Mesenchymal stem cell (in vitro differentiated cells and primary cell): ENCODE data around the gene CSRNP3.

Experiments
- DNase-seq: peaks from one replicate; pipeline ENCODE4 v3.0.0-alpha.2; 2013
- H2AFZ ChIP-seq: one replicate; pipeline ENCODE4 v1.6.1; 2013; ENCODE audit warnings: low read depth, mild to moderate bottlenecking, control low read depth, inconsistent platforms, low read length, moderate library complexity
- H2AK5ac ChIP-seq: 2 replicates; pipeline ENCODE4 v1.6.1; 2013; ENCODE audit warnings: low read length, moderate library complexity, mild to moderate bottlenecking, inconsistent platforms; ENCODE audit not compliant: severe bottlenecking
- H2BK120ac ChIP-seq: one replicate; pipeline ENCODE4 v1.6.1; 2013; ENCODE audit warnings: low read depth, mild to moderate bottlenecking, inconsistent platforms, low read length, moderate library complexity
- H2BK12ac ChIP-seq, 2 experiments: one replicate each; pipeline ENCODE4 v1.6.1; 2013; ENCODE audit warnings: inconsistent platforms in 2 of 2, low read length in 2 of 2, mild to moderate bottlenecking in 2 of 2, moderate library complexity in 2 of 2, control low read depth in 1 of 2
- H2BK15ac ChIP-seq: one replicate; pipeline ENCODE4 v1.6.1; 2013; ENCODE audit warnings: mild to moderate bottlenecking, low read depth, inconsistent platforms; ENCODE audit not compliant: poor library complexity, severe bottlenecking
- H2BK5ac ChIP-seq: 2 replicates; pipeline ENCODE4 v1.6.1; 2013; ENCODE audit warnings: low read depth, mild to moderate bottlenecking, low read length, control low read depth, inconsistent platforms; ENCODE audit not compliant: poor library complexity, severe bottlenecking
- H3K14ac ChIP-seq, 2 experiments: one replicate each; pipeline ENCODE4 v1.6.1; 2013; ENCODE audit warnings: inconsistent platforms in 2 of 2, low read length in 2 of 2, control low read depth in 1 of 2, mild to moderate bottlenecking in 1 of 2, moderate library complexity in 1 of 2
- H3K18ac ChIP-seq, 2 experiments: one replicate each; pipeline ENCODE4 v1.6.1; 2013; ENCODE audit warnings: inconsistent platforms in 2 of 2, low read length in 2 of 2, control low read depth in 1 of 2, low read depth in 1 of 2, mild to moderate bottlenecking in 1 of 2
- H3K23ac ChIP-seq, 2 experiments: one replicate each; pipeline ENCODE4 v1.6.1; 2013; ENCODE audit warnings: inconsistent platforms in 2 of 2, low read length in 2 of 2, mild to moderate bottlenecking in 2 of 2, moderate library complexity in 2 of 2, control low read depth in 1 of 2
- H3K27ac ChIP-seq: 2 replicates; pipeline ENCODE4 v1.5.1; 2013; ENCODE audit warnings: mild to moderate bottlenecking, moderate library complexity, low read length, control low read depth, inconsistent platforms; ENCODE audit not compliant: poor library complexity, severe bottlenecking
- H3K27me3 ChIP-seq, 2 experiments: 2 replicates each; pipeline versions ENCODE4 v1.6.1 to v1.7.0; 2013; ENCODE audit warnings: low read length in 2 of 2, mild to moderate bottlenecking in 2 of 2, moderate library complexity in 2 of 2, control low read depth in 1 of 2, inconsistent platforms in 1 of 2; ENCODE audit not compliant: control insufficient read depth in 1 of 2, insufficient read depth in 1 of 2
- H3K36me3 ChIP-seq, 2 experiments: 2 replicates each; pipeline versions ENCODE4 v1.6.1 to v1.7.0; 2013; ENCODE audit warnings: low read length in 2 of 2, control low read depth in 1 of 2, inconsistent platforms in 1 of 2, low read depth in 1 of 2, mild to moderate bottlenecking in 1 of 2; ENCODE audit not compliant: insufficient read depth in 2 of 2, control insufficient read depth in 1 of 2
- H3K4ac ChIP-seq, 2 experiments: one replicate each; pipeline ENCODE4 v1.6.1; 2013; ENCODE audit warnings: inconsistent platforms in 2 of 2, low read length in 2 of 2, mild to moderate bottlenecking in 2 of 2, moderate library complexity in 2 of 2, control low read depth in 1 of 2, low read depth in 1 of 2
- H3K4me1 ChIP-seq: 2 replicates; pipeline ENCODE4 v1.6.1; 2013; ENCODE audit warnings: low read depth, low read length, control low read depth; ENCODE audit not compliant: control insufficient read depth, insufficient read depth
- H3K4me2 ChIP-seq: 2 replicates; pipeline ENCODE4 v1.6.1; 2013; ENCODE audit warnings: low read length, mild to moderate bottlenecking, inconsistent platforms; ENCODE audit not compliant: poor library complexity, severe bottlenecking
- H3K4me3 ChIP-seq, 2 experiments: 2 replicates each; pipeline versions ENCODE4 v1.5.1 to v1.7.0; 2013; ENCODE audit warnings: low read length in 2 of 2, mild to moderate bottlenecking in 2 of 2, control low read depth in 1 of 2, low read depth in 1 of 2; ENCODE audit not compliant: insufficient read depth in 1 of 2
- H3K79me1 ChIP-seq: replicated peaks from 2 replicates; pipeline ENCODE4 v1.6.1; 2013; ENCODE audit warnings: mild to moderate bottlenecking, control low read depth, low read length, inconsistent platforms; ENCODE audit not compliant: poor library complexity, severe bottlenecking
- H3K9ac ChIP-seq: 2 replicates; pipeline ENCODE4 v1.7.0; 2013; ENCODE audit warnings: mild to moderate bottlenecking, low read length, moderate library complexity
- H3K9me3 ChIP-seq: 2 replicates; pipeline ENCODE4 v1.7.0; 2013; ENCODE audit warnings: mild to moderate bottlenecking, low read length; ENCODE audit not compliant: control insufficient read depth
- H4K8ac ChIP-seq: one replicate; pipeline ENCODE4 v1.6.1; 2013; ENCODE audit warnings: inconsistent platforms, mild to moderate bottlenecking, low read length, moderate library complexity
- H4K91ac ChIP-seq: one replicate; pipeline ENCODE4 v1.6.1; 2013; ENCODE audit warnings: mild to moderate bottlenecking, low read length, inconsistent platforms

Gene CSRNP3

GRCh38 chr2:165720511-165720910 lies 251.0 kb downstream of the CSRNP3 start:
- Histone ChIP-seq H2AFZ (no peak overlapping the region), H3K4me3 (no peak overlapping the region), H3K4ac (no peak overlapping the region), H2BK120ac (no peak overlapping the region), H3K27me3 (no peaks in the 10 kb centered on the region), H4K8ac (no peak overlapping the region), H3K27ac (no peak overlapping the region), H3K9me3 (no peaks in the 10 kb centered on the region), H2BK15ac (no peak overlapping the region), H4K91ac (no peak overlapping the region), H3K4me1 (no peaks in the 10 kb centered on the region), H3K23ac (no peak overlapping the region), H3K18ac (peak overlapping the region in 1 of 2 experiments; percentile 29), H3K4me2 (no peak overlapping the region), H3K36me3 (no peaks in the 10 kb centered on the region), H2AK5ac (no peak overlapping the region), H3K14ac (no peak overlapping the region), H2BK12ac (no peak overlapping the region), H3K9ac (no peak overlapping the region), H3K79me1 (no peaks in the 10 kb centered on the region), H2BK5ac (no peak overlapping the region)
- DNase-seq: peak; percentile 55

GRCh38 chr2:165725421-165725820 lies 255.9 kb downstream of the CSRNP3 start:
- Histone ChIP-seq H2AK5ac (no peak overlapping the region), H3K4me1 (no peaks in the 10 kb centered on the region), H2BK15ac (no peak overlapping the region), H3K4ac (no peak overlapping the region), H3K4me2 (no peak overlapping the region), H4K91ac (no peak overlapping the region), H2BK12ac (no peak overlapping the region), H2BK5ac (no peak overlapping the region), H4K8ac (no peak overlapping the region), H3K14ac (no peak overlapping the region), H2BK120ac (no peak overlapping the region), H3K23ac (no peak overlapping the region), H3K9me3 (no peaks in the 10 kb centered on the region), H3K79me1 (no peaks in the 10 kb centered on the region), H3K27ac (no peak overlapping the region), H3K27me3 (no peaks in the 10 kb centered on the region), H2AFZ (no peak overlapping the region), H3K36me3 (no peaks in the 10 kb centered on the region), H3K9ac (peak overlapping the region; percentile 12), H3K4me3 (no peak overlapping the region), H3K18ac (no peak overlapping the region)
- peak; percentile 11 for DNase-seq
